ENCODE results near the gene SPCS2.
"Not testable (repeated sequence)": the region's sequence is repeated elsewhere in the genome, so short reads cannot be mapped to it uniquely, and the experiment has no call there.

The SPCS2 gene

DNA sequence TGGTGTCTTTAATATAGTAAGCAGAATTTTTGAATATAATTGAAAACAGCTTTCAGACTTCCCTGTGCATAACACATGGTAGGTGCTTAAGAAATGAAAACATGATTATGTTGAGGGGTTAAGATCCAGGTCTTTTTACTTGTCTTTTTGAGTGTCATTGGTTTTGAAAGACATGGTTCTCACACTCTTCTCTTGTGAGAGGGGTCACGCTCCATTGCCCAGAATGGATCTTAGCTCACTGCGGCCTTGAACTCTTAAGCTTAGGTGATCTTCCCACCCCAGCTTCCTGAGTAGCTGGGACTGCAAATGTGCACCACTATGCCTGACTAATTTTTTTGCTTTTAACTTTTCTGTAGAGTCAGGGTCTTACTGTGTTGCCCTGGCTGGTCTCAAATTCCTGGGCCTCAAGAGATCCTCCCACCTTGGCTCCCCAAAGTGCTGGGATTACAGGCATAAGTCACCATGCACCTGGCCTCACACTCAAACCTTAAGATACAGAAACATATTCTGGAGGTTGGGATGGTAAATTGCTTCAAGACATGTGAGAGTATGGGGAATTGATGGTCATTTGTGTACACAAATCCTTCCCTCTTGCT, 1.4 kb downstream of the SPCS2 start:
- DNase-seq (ENCODE audit: low spot score), result no peak

DNA sequence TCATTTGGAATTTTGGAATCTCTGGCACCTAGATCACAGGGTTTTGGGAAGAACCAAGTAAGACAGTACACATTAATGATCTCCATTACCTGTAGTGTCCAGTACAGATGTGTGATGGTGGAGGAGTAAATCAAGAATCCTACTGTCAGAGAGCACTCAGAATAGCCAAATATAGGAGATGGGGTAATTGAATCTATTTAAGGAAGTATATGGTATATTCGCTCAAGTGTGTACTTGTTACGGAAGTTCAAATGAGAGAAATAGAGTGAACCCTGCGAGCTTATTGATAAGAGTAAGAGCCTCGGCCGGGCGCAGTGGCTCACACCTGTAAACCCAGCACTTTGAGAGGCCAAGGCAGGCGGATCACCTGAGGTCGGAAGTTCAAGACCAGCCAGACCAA, 2.2 kb downstream of the SPCS2 start:
- DNase-seq (ENCODE audit: low spot score), result no peak

DNA sequence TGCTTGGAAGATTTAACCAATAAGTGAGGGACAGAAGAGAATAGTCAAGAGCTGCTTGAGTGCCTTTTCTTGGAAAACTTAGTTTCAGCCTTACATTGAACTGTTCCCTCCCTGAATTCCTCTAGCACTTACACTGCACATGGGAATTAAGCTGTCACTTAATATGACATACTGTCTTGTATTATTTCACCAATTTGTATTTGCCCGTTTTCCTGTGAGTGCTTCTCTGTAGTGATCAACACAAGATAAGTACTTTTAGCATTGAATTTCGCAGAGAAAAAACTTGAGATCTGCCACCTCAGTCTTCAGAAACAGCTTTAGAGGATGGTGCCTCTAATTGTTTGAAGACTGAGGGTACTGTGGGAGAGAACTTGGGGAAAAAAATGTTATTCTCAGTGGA, 3.7 kb downstream of the SPCS2 start:
- DNase-seq (ENCODE audit: low spot score), result no peak

DNA sequence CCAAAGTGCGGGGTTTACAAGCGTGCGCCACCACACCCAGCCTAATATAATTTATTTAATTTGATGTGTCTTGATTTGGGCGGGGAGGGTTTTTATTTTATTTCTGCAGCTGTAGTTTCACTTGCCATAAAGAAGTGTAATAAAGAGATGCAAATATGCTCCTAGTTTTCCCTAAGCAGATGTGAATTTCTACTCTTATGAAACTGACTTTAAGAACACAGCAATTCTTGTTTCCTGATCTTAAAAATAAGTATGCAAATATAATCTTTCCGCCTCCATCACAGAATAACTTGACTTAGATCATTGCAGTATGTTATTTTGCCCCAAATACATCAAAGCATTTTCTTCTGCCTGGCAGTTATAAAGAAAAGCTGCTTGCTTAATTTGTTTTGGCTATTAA, 4.4 kb downstream of the SPCS2 start:
- no peak for DNase-seq (ENCODE audit: low spot score)

DNA sequence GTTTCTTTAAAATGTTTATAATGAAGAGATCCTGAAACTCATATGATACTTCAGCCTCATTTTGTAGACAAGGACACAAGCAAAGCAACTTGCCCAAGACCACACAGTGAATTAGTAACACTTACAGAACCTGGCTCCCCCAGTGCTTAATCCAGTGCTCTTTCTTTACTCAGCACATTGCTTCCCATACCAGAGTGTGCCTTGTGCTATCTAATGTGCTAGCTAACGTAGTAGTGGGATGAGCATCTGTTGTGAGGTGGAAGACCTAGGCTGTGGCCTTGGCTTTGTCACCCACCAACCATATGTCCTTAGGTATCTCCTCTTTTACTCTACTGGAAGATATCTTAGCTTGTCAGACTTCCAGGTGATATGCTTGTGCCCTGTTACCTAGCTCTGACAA, 5.1 kb downstream of the SPCS2 start:
- DNase-seq (ENCODE audit: low spot score), result no peak

DNA sequence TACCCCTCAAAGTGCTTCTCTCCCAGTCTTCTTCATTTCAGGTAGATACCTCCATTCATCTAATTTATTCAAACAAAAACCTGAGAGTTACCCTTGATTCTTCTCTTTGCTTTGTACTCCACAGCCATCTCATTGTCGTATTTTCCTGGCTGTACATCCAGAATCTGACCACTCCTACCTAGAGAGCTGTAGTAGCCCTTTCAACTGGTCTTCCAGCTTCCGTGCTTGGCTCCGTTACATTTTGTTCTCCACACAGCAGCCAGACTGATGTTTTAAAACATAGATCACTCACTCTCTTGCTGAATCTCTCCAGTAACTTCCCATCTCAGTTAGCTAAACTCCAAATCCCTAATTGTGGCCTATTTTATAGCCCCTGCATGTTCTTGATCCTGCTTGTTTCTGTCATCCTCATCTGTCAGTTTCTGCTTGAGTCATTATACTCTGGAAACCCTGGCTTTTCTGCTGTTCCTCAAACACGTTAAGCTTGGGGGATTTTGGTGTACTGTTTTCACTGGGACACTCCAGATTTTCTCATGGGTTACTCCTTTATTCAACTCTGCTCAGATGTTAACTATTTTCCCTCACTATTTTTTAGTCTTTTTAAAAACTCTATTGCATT, 7.4 kb downstream of the SPCS2 start:
- no peak for DNase-seq (ENCODE audit: low spot score)

DNA sequence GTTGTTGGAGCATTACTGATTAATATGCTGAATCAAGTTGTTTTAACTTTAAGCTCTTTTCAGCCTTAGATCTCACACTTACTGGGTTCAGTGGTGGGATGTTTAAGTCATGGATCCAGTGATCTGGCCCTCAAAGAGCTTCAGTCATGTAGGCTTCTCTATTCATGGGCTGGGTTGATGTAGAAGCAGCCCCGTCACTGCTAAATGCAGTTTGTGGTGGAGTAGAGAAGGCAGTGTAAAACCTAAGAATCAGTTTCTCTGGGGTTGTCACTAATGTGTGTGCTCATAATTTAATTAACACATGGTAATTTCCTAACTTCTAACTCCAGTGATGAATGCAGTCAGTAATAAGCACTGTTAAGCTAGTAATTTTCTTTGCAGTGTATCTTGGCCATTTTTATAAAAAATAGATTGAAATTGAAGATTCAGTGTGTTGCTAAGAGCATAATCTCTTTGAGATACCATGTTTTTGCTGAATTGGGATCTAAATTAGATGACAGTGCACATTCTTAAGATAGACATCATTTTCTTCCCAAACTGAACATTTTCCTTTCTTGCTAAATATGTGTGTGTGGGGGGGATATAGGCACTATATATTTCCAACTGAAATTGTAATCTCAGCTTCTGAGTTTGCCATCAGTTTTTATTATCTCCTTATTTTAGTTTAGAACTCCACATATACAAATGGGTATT, 9.0 kb downstream of the SPCS2 start:
- no peak for DNase-seq (ENCODE audit: low spot score)

DNA sequence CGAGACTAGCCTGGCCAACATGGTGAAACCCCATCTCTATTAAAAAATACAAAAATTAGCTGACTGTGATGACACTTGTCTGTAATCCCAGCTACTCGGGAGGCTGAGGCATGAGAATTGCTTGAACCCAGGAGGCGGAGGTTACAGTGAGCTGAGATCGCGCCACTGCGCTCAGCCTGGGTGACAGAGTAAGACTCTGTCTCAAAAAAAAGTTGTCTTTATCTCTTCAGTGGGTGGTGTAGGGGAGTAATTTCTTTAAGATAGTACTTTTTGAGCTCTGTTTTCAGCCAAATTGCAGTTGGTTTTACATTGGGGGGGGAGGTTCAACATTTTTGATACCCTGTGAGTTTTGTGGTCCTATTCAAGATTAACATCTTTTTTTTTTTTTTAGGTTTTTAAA, 11.1 kb downstream of the SPCS2 start:
- not testable (repeated sequence) for DNase-seq (ENCODE audit: low spot score)

DNA sequence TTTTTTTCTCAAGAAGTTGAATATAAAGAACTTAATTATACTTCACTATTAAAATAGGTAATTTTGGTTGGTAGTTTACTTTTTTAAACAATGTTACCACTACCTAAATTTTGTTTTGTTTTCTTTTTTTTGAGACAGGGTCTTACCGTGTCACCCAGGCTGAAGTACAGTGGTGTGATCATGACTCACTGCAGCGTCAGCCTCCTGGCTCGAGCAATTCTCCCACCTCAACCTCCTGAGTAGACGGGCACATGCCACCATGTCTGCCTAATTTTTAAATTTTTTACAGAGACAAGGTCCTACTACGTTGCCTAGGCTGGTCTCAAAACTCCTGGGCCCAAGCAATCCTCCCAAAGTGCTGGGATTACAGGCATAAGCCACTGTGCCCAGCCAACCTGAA, 17.6 kb downstream of the SPCS2 start:
- DNase-seq (ENCODE audit: low spot score), result no peak

DNA sequence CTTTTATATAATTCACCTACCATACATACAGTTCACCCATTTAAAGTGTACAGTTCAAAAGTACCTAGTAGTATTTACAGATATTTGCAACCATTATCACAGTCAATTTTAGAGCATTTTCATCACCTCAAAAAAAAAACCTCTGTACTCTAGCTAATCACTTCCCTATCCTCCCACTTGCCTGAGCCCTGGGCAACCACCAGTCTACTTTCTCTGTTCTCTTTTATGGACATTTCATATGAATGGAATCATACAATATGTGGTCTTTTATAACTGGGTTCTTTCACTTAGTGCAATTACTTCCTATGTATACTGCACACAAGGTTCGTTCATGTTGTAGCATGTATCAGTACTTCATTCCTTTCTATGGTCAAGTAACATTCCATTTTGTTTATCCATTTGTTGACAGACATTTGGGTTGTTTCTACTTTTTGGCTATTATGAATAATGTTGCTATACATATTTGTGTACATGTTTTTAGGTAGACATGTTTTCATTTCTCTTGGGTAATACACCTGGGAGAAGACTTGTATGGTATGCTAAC, 21.9 kb downstream of the SPCS2 start:
- no peak for DNase-seq (ENCODE audit: low spot score)

DNA sequence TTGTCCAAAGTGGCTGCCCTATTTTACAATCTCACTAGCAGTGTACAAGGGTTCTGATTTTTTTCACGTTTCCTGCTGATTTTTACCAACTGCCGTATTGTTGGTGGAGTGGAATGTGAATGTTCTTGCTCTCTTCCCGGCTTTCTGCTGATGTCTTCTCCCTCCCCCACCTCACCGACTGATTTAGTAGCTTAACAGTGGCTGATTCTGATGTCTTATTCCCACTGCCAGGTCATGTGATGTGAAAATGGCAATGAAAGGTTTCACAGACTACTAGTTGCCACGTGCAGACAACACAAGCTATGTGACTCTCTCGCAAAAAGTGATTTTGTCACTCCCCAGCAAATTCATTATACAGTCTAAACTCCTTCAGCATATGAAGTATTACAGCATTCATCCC, 22.4 kb downstream of the SPCS2 start:
- DNase-seq (ENCODE audit: low spot score), result no peak

DNA sequence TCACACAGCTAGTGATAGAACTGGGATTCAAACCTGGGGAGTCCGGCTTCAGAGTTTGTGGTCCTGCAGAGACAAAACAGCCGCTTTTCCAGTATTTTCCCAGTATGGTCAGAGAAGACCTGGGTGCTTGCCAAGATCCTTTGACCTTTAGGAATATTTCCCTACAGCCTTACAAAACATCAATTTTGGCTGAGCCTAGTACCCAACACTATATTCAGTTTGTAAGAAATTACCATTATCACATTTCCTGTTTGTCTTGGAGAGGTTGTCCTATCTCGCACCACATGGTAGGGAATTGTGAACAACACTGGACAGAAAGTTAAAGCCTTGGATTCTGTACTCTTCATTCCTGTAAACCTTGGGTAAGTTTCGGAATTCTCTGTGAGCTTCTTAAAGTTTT, 29.0 kb downstream of the SPCS2 start:
- no peak for DNase-seq (ENCODE audit: low spot score)

DNA sequence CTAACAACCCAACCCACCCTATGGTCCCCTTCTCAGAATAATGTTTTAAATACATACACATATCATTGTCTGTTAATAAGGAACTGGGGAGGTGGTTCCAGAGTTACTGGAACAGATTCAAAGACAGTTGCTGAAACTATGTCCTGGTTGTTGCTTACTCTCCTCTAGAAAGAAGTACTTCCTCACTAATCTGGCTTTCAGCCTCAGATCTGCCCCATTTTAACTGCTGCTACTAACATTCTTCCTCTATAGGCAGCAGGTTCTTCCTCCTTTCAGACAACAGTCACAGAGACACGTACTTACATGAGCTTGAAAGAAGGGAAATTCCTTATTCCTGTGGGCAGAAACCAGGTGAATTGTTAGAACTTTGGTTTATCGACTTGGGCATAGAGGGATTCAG, 31.6 kb downstream of the SPCS2 start:
- no peak for DNase-seq (ENCODE audit: low spot score)

DNA sequence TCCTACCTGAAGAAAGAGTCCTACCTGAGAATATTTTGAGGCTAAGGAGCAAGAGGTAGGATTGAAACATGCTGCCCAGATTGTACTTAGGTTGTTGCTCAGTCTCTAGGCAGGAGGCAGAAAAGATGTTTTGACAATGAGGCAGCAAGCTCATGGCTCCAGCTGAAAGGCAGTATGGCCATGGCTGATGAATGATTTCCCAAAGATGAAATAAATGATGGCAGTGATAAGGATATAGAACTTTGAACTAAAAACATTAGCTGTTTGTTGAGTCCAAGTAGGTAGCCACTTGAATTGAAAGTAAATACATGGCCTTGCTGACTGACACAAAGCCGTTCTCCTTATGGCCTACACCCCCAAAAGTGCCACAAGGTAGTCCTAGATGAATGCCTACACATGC, 32.8 kb downstream of the SPCS2 start:
- no peak for DNase-seq (ENCODE audit: low spot score)

DNA sequence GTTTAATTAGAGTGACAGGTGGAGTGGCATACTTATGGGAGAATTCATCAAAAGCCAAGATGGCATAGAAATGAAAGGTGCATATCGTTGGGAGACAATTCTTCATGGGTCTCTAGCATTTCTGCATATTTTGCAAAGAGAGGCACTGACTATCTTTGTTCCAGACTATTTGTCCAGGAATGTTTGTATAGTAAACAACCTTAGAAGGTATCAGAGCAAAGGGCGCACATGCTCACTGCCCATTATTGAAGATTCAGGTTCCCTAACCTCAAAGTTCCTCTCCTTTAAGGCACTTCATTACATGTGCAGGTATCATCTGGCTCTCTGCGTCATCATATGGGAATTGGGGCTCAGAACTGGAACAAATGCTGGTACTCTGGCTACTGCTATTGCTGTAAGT, 35.0 kb downstream of the SPCS2 start:
- no peak for DNase-seq (ENCODE audit: low spot score)

DNA sequence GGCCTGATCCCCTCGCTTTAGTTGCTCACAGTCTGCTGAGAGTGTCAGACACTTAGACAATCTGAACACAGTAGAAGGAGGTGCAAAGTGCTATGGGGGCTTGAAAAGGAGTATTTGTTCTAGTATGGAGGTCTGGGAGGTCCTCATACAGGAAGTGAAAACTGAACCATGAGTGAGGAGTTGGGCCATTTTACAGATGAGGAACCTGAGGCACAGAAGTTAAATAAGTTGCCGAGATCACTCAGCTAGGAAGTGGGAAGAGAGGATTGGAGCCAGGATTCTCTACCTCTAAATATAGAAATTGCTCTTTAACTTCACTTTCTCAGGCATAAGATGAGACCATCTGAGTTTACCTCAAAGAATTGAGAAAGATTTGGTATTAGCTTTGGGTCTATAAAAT, 35.7 kb downstream of the SPCS2 start:
- no peak for DNase-seq (ENCODE audit: low spot score)

DNA sequence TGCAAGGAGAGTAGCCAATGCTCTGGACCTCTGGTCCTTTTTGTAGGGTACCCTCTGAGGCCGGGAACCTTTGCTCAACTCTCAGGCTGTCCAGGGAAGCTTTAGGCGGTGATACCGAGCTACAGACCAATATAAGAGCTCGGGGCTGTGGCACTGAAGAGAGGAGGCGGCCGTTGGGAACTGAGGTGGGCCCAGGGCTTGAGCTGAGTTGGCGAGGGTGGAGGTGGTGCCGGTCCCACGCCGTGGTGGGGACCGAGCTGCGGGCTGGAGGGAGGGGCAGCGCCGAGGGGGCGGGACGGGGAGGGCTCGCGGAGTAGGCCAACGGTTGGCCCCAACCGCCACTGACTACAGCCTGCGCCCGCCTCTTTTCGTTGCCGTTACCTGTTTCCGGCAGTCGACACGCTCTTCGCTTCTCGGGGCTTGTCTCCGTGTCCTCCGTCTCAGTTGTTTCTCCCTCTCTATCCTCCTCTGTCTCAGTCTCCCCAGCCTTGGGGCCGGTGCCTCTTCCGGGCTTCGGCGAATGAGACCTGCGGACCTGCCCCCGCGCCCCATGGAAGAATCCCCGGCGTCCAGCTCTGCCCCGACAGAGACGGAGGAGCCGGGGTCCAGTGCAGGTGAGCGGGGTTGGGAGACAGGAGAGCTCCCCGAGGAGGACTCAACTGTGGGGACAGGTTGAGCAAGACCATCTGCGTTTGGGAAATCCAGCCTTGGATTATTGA, 39.6 kb downstream of the SPCS2 start, which contains the start of gene NEU3:
Gene NEU3 (plus strand): TSS at position 393 of the 719 bp plus-strand sequence. CDS start 128 bp downstream, at position 521.
- DNase-seq (ENCODE audit: low spot score), result peak; percentile 67

DNA sequence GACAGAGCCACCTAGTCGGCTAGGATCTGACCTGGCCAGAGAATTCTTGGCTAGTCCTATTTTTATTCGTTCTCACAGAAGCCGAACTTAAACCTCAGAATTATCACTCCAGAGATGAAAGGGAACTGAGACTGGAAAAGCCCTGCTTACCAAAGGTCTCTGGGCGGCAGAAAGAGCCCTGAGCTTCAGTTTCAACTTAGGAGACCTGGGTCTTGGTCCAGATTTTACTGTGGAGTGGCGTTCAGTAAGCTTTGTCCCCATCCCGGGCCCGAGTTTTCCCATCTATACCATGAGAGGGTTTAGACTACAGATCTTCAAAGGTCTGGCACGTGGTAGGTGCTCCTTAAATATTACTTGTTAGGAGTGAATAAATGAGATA, 40.2 kb downstream of the SPCS2 start:
- DNase-seq (ENCODE audit: low spot score), result no peak

DNA sequence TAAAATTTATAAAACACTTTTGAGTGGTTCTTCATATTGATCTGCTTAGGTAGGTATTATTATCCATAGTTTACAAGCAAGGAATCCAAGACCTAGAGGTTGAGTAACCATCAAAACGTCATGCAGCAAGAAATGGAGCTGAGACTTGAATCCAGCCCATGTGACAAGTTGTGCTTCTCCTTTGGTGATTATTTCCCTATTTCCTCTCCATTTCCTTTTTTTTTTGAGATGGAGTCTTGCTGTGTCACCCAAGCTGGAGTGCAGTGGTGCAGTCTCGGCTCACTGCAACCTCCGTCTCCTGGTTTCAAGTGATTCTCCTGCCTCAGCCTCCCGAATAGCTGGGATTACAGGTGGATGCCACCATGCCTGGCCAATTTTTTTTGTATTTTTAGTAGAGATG, 41.1 kb downstream of the SPCS2 start:
- DNase-seq (ENCODE audit: low spot score), result not testable (repeated sequence)

DNA sequence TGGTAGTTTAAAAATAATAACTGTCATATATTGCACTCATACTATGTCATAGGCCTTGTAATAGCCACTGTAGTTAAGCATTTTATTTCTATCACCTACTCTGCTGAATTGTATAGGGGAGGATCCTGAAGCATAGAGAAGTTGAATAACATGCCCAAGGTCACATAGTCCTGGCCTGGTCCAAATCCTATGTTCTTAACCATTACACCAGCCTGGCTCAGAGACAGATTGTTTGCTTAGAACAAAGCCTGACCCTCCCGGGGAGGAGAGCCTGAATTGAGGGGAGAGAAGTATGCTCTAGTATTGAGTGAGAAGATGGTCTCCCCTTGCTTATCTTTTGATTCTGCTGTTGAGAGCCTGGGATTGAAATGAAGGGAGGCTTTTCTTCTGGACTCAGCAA, 41.9 kb downstream of the SPCS2 start:
- DNase-seq (ENCODE audit: low spot score), result no peak

DNA sequence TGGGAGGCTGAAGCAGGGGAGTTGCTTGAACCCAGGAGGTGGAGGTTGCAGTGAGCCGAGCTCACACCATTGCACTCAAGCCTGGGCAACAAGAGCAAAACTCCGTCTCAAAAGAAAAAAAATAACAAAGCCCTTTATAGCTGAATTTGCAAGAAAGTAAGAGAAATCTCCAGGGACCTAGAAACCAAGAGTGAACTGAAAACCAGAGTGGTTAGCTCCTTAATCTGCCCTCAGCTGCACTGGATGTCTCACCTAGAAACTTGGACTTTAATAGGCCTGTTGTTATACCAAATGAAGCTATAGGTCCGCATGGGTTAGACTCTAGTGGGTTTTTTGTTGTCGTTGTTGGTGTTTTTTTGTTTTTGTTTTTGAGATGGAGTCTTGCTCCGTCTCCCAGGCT, 43.8 kb downstream of the SPCS2 start:
- DNase-seq (ENCODE audit: low spot score), result no peak

DNA sequence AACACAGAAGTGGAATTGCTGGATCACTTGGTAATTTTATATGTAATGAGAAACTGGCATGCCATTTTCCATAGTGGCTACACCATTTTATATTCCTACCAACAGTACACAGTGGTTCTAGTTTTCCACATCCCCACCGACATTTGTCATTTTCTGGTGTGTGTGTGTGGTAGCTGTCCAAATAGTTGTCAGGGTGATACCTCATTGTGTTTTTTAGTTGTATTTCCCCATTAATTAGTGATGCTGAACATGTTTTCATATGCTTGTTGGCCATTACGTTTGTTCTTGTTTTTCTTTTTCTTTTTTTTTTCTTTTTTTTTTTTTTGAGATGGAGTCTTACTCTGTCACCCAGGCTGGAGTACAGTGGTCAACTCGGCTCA, 51.9 kb downstream of the SPCS2 start:
- DNase-seq (ENCODE audit: low spot score), result no peak

DNA sequence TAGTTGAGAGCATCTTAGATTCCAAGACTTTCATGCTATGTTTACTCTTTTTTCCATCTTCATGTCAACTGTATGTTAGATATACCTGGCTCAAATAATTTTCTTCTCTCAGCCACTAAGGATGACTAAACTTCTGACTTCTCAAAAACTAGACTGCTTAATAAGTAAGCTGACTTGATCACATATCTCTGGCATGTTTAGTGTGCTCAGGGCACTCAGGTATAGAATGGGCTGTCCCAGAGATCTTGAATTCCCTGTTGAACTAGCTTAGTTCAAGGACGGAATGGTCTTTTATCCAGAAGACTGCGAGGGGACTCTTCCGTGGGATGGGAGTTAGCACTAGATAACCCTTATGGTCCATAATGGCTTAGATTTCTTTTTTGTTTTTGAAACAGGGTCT, 52.6 kb downstream of the SPCS2 start:
- no peak for DNase-seq (ENCODE audit: low spot score)

All from COLO829 (cell line).